Fibroblast of lung (primary cell): Measurements from ENCODE around the gene L1CAM. TPM values are rescaled to one million over a fixed set of nuclear protein-coding genes. Genes with fewer than 3 reads are reported as not detected.

ENCODE experiments used
- DNase-seq, 2 donors: peaks; one replicate each; pipeline versions ENCODE4 v3.0.0 to v3.0.0-alpha.2; 2010; ENCODE audit warnings: low read depth in 2 of 2
- H2AFZ ChIP-seq: 2 replicates; pipeline ENCODE4 v1.5.1; 2012; ENCODE audit warnings: low read length, control low read depth, inconsistent platforms
- H3K27ac ChIP-seq: 2 replicates; pipeline ENCODE4 v1.5.1; 2011; ENCODE audit warnings: low read length, control low read depth; ENCODE audit not compliant: insufficient read depth
- H3K27me3 ChIP-seq: 2 replicates; pipeline ENCODE4 v1.5.1; 2011; ENCODE audit warnings: mild to moderate bottlenecking, low read length; ENCODE audit not compliant: control insufficient read depth, insufficient read depth
- H3K36me3 ChIP-seq: 2 replicates; pipeline ENCODE4 v1.5.1; 2011; ENCODE audit warnings: low read length; ENCODE audit not compliant: control insufficient read depth, insufficient read depth
- H3K4me1 ChIP-seq: 2 replicates; pipeline ENCODE4 v1.5.1; 2011; ENCODE audit warnings: low read length; ENCODE audit not compliant: control insufficient read depth, insufficient read depth; ENCODE audit errors: extremely low read depth
- H3K4me2 ChIP-seq: 2 replicates; pipeline ENCODE4 v1.5.1; 2011; ENCODE audit warnings: low read length, control low read depth; ENCODE audit not compliant: insufficient read depth; ENCODE audit errors: extremely low read depth
- H3K4me3 ChIP-seq, 4 experiments: fragments of 200-600 bp in 1 of 4; sonication (generic) in 1 of 4; replicated peaks in 1 of 4; 2 replicates each; pipeline ENCODE4 v1.5.1; 2011 to 2016; ENCODE audit warnings: low read length in 4 of 4, low read depth in 3 of 4, mild to moderate bottlenecking in 3 of 4, control low read depth in 2 of 4, inconsistent platforms in 1 of 4, mixed read lengths in 1 of 4; ENCODE audit not compliant: insufficient read depth in 1 of 4; ENCODE audit errors: control extremely low read depth in 1 of 4
- H3K79me2 ChIP-seq: 2 replicates; pipeline ENCODE4 v1.5.1; 2012; ENCODE audit warnings: mild to moderate bottlenecking, low read length, inconsistent platforms; ENCODE audit not compliant: control insufficient read depth, insufficient read depth
- H3K9ac ChIP-seq: 2 replicates; pipeline ENCODE4 v1.5.1; 2011; ENCODE audit warnings: mild to moderate bottlenecking, low read length, control low read depth; ENCODE audit not compliant: insufficient read depth
- H3K9me3 ChIP-seq: 2 replicates; pipeline ENCODE4 v1.5.1; 2012; ENCODE audit warnings: low read depth, low read length; ENCODE audit not compliant: control insufficient read depth, insufficient read depth
- H4K20me1 ChIP-seq: 2 replicates; pipeline ENCODE4 v1.5.1; 2011; ENCODE audit warnings: low read length; ENCODE audit not compliant: control insufficient read depth, insufficient read depth; ENCODE audit errors: extremely low read depth
- CTCF ChIP-seq, 2 donors: IDR thresholded peaks in 1 of 2; conservative IDR thresholded peaks in 1 of 2; 1 replicate in 1 of 2; 2 replicates in 1 of 2; pipeline ENCODE4 v1.5.1; 2011 to 2012; ENCODE audit warnings: low read length in 2 of 2, control low read depth in 1 of 2, inconsistent platforms in 1 of 2, low read depth in 1 of 2, mild to moderate bottlenecking in 1 of 2
- EZH2 ChIP-seq: IDR thresholded peaks from 2 replicates; pipeline ENCODE4 v1.5.1; 2012; ENCODE audit warnings: low read length, control low read depth, mild to moderate bottlenecking; ENCODE audit errors: missing control alignments
- polyA plus RNA-seq, 2 donors: library from polyadenylated mRNA; depleted of rRNA in 1 of 2; stranded (reverse) in 1 of 2; unstranded in 1 of 2; fragments of >200 nt; gene quantifications; 2 replicates each; pipeline ENCODE4 v1.2.1, GENCODE V29; 2011 to 2012; ENCODE audit warnings: missing spikeins in 1 of 2
- total RNA-seq: library from RNA; depleted of rRNA; stranded (reverse); fragments of >200 nt; gene quantifications from 2 replicates; pipeline ENCODE4 v1.2.1, GENCODE V29; 2014

Gene L1CAM
- total and polyA plus RNA-seq, 2 donors (not counting 1 experiment from before 2014, with no cell fraction given), result 0.99 to 1.7 TPM

GRCh38 chrX:153906126-153906917 lies 20.3 kb upstream of the L1CAM start:
- Histone ChIP-seq H3K36me3 (no peaks in the 10 kb centered on the region), H3K27ac (no peak overlapping the region), H3K4me1 (peaks cover 2% of the 10 kb centered on the region), H4K20me1 (no peaks in the 10 kb centered on the region), H3K4me2 (no peak overlapping the region), H2AFZ (no peak overlapping the region), H3K9me3 (no peaks in the 10 kb centered on the region), H3K4me3 (no peak overlapping the region), H3K9ac (no peak overlapping the region), H3K27me3 (no peaks in the 10 kb centered on the region), H3K79me2 (no peaks in the 10 kb centered on the region)
- DNase-seq, result no peak
- TF ChIP-seq EZH2 (no peak), CTCF (conservative IDR thresholded peaks at IDR 0.05 in 1 of 2, IDR thresholded peaks at IDR 0.05 in 1 of 2; ENCODE audit: low read depth in 1 of 2, low read length in 2 of 2) (no peak)

- Histone ChIP-seq H3K36me3 (no peaks in the 10 kb centered on the region), H3K4me3 (no peak overlapping the region), H3K9ac (no peak overlapping the region), H3K27me3 (no peaks in the 10 kb centered on the region), H3K9me3 (no peaks in the 10 kb centered on the region), H3K4me1 (peaks cover 3% of the 10 kb centered on the region), H3K79me2 (no peaks in the 10 kb centered on the region), H3K4me2 (no peak overlapping the region), H4K20me1 (no peaks in the 10 kb centered on the region), H3K27ac (no peak overlapping the region), H2AFZ (no peak overlapping the region)
- no peak for DNase-seq
- TF ChIP-seq CTCF (conservative IDR thresholded peaks at IDR 0.05 in 1 of 2, IDR thresholded peaks at IDR 0.05 in 1 of 2; ENCODE audit: low read depth in 1 of 2, low read length in 2 of 2) (no peak), EZH2 (no peak)
Measured at GRCh38 chrX:153905481-153906095, 19.6 kb upstream of the L1CAM start.

- no peak within 1 kb of the TSS for H2AFZ ChIP-seq
- H3K4me1 ChIP-seq, result peaks cover 3% of the 10 kb centered on the region
- H3K79me2 ChIP-seq, result no peaks in the 10 kb centered on the region
- no peak within 1 kb of the TSS for H3K27ac ChIP-seq
- no peak within 1 kb of the TSS for H3K4me3 ChIP-seq
- H3K4me2 ChIP-seq, result no peak within 1 kb of the TSS
- no peaks in the 10 kb centered on the region for H3K36me3 ChIP-seq
- no peaks in the 10 kb centered on the region for H3K27me3 ChIP-seq
- no peaks in the 10 kb centered on the region for H3K9me3 ChIP-seq
- no peak for DNase-seq
- TF ChIP-seq EZH2 (no peak), CTCF (conservative IDR thresholded peaks at IDR 0.05 in 1 of 2, IDR thresholded peaks at IDR 0.05 in 1 of 2; ENCODE audit: low read depth in 1 of 2, low read length in 2 of 2) (no peak)
- H3K9ac ChIP-seq, result no peak within 1 kb of the TSS
- no peaks in the 10 kb centered on the region for H4K20me1 ChIP-seq
Measured at GRCh38 chrX:153903991-153904957, 18.3 kb upstream of the L1CAM start, which contains the start of gene AVPR2. Gene AVPR2, plus strand, starts transcription at chrX:153904673. Its CDS starts 473 bp downstream, at chrX:153905146.
